Progenitor cell of endocrine pancreas (in vitro differentiated cells): Measurements from ENCODE around the gene VPS13D. TPM values are rescaled to one million over a fixed set of nuclear protein-coding genes. Genes with fewer than 3 reads are reported as not detected.
"Not testable (repeated sequence)": the region's sequence is repeated elsewhere in the genome, so short reads cannot be mapped to it uniquely, and the experiment has no call there.

ENCODE experiments used
- DNase-seq: peaks from one replicate; pipeline ENCODE4 v3.0.0; 2021; ENCODE audit warnings: low spot score; ENCODE audit not compliant: unreplicated experiment
- H3K27ac Mint-ChIP-seq: 2 replicates; pipeline ENCODE4 v1.8.0; 2021; ENCODE audit warnings: mild to moderate bottlenecking, moderate library complexity, mixed read lengths
- H3K27me3 Mint-ChIP-seq: 2 replicates; pipeline ENCODE4 v1.8.0; 2021; ENCODE audit warnings: mixed read lengths
- H3K36me3 Mint-ChIP-seq: 2 replicates; pipeline ENCODE4 v1.8.0; 2022; ENCODE audit warnings: mixed read lengths; ENCODE audit not compliant: insufficient read depth
- H3K4me1 Mint-ChIP-seq: 2 replicates; pipeline ENCODE4 v1.8.0; 2021; ENCODE audit warnings: low read depth, mixed read lengths
- H3K4me3 Mint-ChIP-seq: 2 replicates; pipeline ENCODE4 v1.8.0; 2021; ENCODE audit warnings: low read depth, mild to moderate bottlenecking, moderate library complexity, mixed read lengths
- H3K9me3 Mint-ChIP-seq: 2 replicates; pipeline ENCODE4 v1.8.0; 2021; ENCODE audit warnings: low read depth, mixed read lengths
- total RNA-seq: library from RNA; stranded (reverse); gene quantifications from 2 replicates; pipeline ENCODE4 v1.2.1, GENCODE V29; 2021
- TF ChIP-seq, protein P1 (sequence below): fragments of 200-600 bp; sonication (generic); IDR thresholded peaks from one replicate; pipeline ENCODE4 v1.5.0; 2021; ENCODE audit warnings: antibody characterized with exemption, mild to moderate bottlenecking; ENCODE audit not compliant: unreplicated experiment

The VPS13D gene
- total RNA-seq, 1 donor from 2014 or later: 41.9 TPM

DNA sequence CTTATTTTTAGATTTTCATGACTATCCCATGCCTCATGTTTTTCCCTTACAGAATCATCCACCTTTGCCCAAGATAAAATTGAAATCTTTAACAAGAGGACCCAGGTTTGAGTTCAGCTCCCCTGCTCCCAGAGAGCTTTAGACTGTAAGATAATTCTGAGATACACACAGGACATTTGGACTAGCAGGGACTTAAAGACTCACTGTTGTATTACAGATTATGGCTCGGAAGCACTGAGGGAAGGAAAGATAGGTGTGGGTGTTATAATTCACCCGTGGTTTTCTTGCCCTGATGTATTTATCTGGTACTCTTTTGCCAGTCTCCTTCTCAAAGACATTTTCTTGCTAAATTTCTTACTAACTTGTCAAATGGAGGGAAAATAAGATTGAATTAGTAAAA lies 238.5 kb downstream of the VPS13D start:
- Mint-ChIP-seq H3K27ac (no peak overlapping the region), H3K4me3 (no peak overlapping the region), H3K4me1 (peaks cover 45% of the 10 kb centered on the region), H3K9me3 (peaks cover 9% of the 10 kb centered on the region), H3K27me3 (no peaks in the 10 kb centered on the region), H3K36me3 (peaks cover 31% of the 10 kb centered on the region)
- TF ChIP-seq, protein P1, sequence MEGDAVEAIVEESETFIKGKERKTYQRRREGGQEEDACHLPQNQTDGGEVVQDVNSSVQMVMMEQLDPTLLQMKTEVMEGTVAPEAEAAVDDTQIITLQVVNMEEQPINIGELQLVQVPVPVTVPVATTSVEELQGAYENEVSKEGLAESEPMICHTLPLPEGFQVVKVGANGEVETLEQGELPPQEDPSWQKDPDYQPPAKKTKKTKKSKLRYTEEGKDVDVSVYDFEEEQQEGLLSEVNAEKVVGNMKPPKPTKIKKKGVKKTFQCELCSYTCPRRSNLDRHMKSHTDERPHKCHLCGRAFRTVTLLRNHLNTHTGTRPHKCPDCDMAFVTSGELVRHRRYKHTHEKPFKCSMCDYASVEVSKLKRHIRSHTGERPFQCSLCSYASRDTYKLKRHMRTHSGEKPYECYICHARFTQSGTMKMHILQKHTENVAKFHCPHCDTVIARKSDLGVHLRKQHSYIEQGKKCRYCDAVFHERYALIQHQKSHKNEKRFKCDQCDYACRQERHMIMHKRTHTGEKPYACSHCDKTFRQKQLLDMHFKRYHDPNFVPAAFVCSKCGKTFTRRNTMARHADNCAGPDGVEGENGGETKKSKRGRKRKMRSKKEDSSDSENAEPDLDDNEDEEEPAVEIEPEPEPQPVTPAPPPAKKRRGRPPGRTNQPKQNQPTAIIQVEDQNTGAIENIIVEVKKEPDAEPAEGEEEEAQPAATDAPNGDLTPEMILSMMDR: no peak
- no peak for DNase-seq

DNA sequence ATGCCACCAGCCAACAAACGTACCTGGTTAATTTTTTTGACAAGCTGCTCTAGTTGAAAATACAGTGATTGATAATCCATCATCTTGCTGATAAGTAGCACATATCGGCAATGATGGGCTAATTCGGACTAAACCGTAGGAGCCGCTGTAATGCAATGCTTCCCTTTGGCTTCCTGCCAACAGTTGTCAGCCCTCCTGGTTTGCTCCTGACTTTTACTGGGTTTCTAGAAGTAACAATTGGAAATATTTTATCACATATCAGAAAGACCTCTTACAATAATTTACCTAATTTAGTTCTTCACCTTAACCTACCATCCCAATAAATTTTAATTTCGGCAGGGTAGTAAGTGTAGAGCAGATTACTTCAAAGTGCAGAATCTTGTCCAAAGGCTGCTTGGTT lies 239.7 kb downstream of the VPS13D start:
- H3K9me3 Mint-ChIP-seq: peaks cover 9% of the 10 kb centered on the region
- no peak for DNase-seq
- H3K27me3 Mint-ChIP-seq: no peaks in the 10 kb centered on the region
- H3K4me3 Mint-ChIP-seq: no peak overlapping the region
- H3K27ac Mint-ChIP-seq: no peak overlapping the region
- TF ChIP-seq, protein P1: no peak
- H3K36me3 Mint-ChIP-seq: peaks cover 40% of the 10 kb centered on the region
- H3K4me1 Mint-ChIP-seq: peaks cover 36% of the 10 kb centered on the region

DNA sequence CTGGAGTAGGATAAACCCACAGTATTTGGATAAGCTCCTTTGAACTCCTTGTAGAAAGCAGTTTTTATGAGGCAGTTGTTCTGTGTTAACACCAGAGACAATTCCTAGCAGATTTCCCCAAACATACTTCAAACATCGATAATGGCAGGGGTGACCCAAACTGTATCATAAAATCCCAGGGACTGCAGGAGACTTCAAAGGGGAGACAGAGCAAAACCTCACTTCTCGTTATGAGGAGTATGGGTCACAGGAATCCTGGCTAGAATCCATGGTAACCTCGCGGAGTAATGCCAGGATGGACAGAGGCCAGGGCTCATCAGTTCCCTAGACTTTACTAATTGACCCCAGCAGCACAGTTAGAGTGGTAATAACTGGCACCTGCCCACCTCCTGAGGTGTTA lies 240.2 kb downstream of the VPS13D start:
- Mint-ChIP-seq H3K9me3 (peaks cover 9% of the 10 kb centered on the region), H3K4me3 (no peak overlapping the region), H3K27ac (no peak overlapping the region), H3K36me3 (peaks cover 40% of the 10 kb centered on the region), H3K4me1 (peaks cover 31% of the 10 kb centered on the region), H3K27me3 (no peaks in the 10 kb centered on the region)
- DNase-seq: no peak
- TF ChIP-seq, protein P1: no peak

DNA sequence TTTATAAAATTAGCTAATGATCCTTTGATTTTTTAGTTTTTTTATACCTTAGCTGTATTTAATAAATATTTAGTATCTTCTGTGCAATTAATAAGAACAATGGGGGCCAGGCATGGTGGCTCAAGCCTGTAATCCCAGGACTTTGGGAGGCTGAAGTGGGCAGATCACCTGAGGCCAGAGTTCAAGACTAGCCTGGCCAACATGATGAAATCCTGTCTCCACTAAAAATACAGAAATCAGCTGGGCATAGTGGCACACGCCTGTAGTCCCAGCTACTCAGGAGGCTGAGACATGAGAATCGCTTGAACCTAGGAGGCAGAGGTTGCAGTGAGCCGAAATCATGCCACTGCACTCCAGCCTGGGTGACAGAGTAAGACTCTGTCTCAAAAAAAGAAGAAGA lies 241.1 kb downstream of the VPS13D start:
- H3K9me3 Mint-ChIP-seq, H3K27me3 Mint-ChIP-seq, DNase-seq, H3K27ac Mint-ChIP-seq, H3K4me3 Mint-ChIP-seq: not testable (repeated sequence)
- H3K36me3 Mint-ChIP-seq: peaks cover 38% of the 10 kb centered on the region
- H3K4me1 Mint-ChIP-seq: peaks cover 30% of the 10 kb centered on the region

DNA sequence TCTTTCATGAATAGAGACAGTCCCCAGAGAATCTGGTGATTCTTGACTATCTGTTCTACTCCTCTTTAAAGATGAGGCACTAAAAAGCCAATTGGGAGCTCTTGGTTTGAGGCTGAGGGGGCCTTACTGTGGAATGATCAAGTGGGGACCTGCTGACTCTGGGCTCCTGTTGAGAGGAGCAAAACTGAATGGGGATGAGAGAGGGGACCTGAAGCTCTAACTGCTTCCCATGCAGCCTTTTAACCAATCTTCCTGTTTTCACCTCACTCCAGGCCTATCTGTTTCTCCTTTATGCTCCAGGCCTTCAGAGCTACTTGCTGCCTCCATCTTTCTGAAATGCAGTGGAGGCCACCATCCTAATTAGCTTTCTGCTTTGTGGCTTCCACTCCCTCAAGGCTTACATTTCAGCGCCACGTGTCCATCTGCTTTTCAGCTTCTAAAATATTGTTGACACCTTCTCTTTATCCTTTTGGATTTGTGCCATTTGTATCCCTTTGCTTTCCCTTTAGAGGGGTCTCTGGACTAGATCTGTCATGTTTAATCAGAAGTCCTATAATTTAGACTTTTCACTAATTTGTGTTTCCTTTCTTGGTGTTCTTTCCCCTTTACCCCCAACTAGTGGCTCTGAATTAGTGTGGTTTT lies 242.4 kb downstream of the VPS13D start:
- Mint-ChIP-seq H3K4me1 (peaks cover 39% of the 10 kb centered on the region), H3K9me3 (peaks cover 9% of the 10 kb centered on the region), H3K36me3 (peaks cover 40% of the 10 kb centered on the region), H3K27ac (no peak overlapping the region), H3K4me3 (no peak overlapping the region), H3K27me3 (no peaks in the 10 kb centered on the region)
- TF ChIP-seq, protein P1: no peak
- DNase-seq: no peak
